NCI-H146 (cell line): ENCODE results near the gene HSPH1.

Source experiments
- DNase-seq: peaks from one replicate; lab custom pipeline; 2025; lab: John Stamatoyannopoulos, UW

Gene HSPH1

DNA sequence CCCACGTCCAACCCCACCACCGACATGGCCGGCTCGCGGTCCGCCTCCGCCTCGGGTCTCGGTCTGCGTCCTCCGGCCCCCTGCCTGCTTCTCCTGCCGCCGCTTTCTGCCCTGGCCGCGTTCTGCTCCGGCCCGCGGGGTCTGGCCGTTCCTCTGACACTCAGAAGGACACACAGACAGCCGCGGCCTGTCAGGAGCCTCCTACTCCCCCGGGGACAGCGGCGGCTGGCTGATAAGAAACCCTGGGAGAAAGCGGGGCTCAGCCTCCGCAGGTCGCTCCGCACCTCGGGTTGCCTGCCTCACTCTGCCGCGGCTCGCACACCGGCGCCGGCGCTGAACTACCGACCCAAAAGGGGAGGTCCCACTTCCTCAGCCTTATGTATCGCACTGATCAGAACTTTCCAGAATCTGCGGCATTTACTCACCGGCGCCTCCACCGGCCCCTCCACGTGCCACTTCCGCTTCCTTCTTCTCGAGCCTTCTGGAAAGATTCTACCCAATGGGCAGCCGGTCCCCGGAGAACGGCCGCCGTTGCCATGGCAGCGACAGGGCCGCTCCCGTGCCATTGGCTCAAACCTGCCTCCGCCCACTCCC is at the start of gene HSPH1:
HSPH1 (minus strand) TSS at position 348 of the 594 bp plus-strand sequence; CDS start at position 26, 322 bp downstream.
- peak; percentile 96 for DNase-seq

GRCh38 chr13:31209841-31210210 is 48.1 kb upstream of the HSPH1 start:
- no peak for DNase-seq

- peak; percentile 4 for DNase-seq
Measured at GRCh38 chr13:31209172-31209840, 47.6 kb upstream of the HSPH1 start.

DNA sequence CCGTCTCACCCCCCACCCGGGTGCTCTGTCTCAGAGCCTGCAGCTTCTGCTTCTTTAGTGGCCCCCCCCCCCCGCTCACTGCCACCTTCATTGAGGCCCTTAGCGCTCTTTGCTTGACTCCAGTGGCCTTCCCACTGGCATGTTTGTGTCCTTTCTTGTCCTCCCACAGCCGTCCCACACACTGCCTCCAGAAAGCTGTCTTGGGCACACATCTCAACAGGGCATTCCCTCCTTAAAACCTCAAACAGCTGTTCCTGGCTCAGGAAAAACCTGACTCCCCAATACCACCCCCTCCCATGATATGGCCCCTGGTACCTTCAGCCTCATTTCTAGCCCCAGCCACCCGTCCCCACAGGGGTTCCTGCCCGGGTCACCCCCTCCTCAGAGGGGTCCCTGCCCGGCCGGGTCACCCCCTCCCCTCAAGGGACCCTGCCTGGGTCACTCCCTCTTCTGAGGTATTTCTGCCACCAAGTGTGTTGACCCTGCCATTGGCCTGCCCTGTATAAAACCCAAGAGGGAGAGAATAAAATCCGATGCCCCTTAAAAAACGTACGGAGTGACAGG is 46.9 kb upstream of the HSPH1 start:
- no peak for DNase-seq

- DNase-seq: no peak
Measured at GRCh38 chr13:31207661-31208552, 46.2 kb upstream of the HSPH1 start.

- DNase-seq: no peak
Measured at GRCh38 chr13:31204592-31204991, 42.9 kb upstream of the HSPH1 start.

GRCh38 chr13:31201341-31202031 is 39.8 kb upstream of the HSPH1 start:
- DNase-seq: no peak

- DNase-seq: peak; percentile 44
Measured at GRCh38 chr13:31200637-31200971, 38.9 kb upstream of the HSPH1 start.

DNA sequence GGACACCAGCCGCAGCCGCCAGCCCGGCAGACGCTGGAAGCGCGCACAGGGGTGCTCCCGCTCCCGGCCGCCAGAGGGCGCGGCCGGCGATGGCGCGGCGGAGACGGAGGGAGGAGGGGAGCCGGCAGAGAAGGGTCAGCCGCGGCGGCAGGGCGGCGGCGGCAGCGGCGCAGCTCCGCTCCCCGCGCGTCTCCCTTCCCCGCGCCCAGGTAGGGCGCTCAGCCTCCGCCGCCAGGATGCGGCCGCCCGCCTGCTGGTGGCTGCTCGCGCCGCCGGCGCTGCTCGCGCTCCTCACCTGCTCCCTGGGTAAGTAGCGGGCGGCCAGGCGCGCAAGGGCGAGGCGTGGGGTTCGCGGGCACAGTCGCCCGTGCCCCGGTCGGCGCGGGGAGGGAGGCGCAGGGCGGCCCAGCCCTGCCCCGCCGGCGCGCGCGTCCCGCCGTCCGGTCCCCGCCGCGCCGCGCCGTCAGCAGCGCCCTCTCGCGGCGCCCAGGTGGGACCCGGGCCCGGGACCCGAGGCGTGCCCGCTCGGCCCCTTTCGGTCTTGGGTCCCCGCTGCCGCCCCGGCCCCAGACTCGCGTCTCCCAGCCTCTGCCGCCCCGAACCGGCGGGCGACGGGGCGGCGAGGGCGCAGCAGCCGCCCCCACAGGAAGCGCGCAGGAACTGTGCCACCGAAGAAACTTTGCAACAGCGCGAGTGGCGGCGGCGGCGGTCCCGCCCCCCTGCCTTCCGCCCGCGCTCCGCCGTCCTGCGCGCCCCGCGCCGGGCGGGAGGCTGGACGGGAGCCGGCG is 38.3 kb upstream of the HSPH1 start, which contains the start of gene B3GLCT:
B3GLCT (plus strand) TSS at position 127 of the 788 bp plus-strand sequence; CDS start at position 237, 110 bp downstream.
- peak; percentile 74 for DNase-seq

GRCh38 chr13:31199527-31199848 is 37.8 kb upstream of the HSPH1 start:
- no peak for DNase-seq

DNA sequence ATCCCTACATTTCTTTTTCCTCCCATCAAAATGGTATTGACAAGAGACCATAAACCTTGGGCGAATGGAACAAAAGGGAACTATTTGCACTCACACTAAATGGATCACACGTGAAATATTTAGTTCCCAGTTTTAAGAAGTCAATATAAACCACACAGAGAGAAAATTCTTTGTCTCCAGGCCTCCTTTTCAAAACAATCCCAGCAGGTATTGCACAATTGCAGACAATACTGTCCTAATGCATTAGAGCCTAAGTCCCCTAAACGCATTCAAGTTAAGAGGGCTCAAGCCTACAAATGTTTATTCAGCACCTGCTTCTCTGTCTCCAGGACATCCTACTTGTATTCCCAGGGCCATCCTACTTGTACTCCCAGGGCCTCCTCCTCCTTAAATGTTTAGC is 36.8 kb upstream of the HSPH1 start:
- DNase-seq: no peak

DNA sequence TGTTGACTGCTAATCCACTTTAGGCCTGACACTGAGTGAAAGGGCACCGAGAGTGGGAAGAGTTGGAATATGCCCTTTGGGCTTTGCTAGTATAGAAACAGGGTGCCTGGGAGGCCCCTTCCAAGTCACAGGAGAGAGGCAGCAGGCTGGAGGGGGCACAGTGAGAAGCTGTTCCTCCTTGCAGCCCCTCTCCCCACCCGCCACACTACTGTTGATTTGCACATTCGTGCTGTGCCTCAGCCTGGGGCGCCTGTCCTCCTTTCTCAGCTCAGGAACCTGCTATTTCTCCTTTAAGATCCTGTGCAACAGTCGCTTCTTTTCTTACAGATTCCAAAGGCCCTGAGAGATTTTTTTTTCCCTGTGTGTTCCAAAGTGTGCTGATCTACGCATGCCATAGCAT is 35.3 kb upstream of the HSPH1 start:
- no peak for DNase-seq

- DNase-seq: no peak
Measured at GRCh38 chr13:31195616-31196015, 33.9 kb upstream of the HSPH1 start.

GRCh38 chr13:31192306-31192705 is 30.6 kb upstream of the HSPH1 start:
- DNase-seq: no peak

GRCh38 chr13:31191748-31192147 is 30.0 kb upstream of the HSPH1 start:
- no peak for DNase-seq

DNA sequence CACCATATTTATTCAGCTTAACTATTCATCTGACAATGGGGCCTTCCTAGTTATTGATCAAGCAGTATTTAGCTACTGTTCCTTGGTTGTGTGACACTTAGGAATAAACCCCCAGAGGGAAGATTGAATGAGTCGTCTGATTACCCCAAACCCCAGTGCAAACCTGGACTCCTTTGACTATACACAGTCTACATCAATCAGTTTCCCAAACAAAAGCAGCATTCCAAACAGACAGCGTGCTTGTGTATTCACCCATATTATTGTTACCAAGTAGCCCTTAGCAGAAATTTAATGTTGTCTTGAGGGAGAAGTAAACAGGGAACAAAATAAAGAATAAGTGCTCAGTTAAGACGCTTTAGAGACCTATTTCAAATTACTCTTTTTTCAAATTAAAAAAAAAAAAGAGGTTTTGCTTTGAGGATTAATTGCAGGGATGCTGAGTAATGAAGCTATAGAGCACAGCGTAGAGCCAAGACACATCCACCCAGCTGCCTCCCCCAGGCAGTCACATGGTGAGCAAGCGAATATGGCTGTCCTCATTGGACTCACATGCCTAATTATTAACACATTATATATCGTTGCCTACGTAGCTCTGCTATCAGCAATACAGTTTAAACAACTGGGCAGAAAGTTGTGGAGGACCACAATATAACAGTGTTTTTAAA is 23.4 kb upstream of the HSPH1 start:
- DNase-seq: no peak

DNA sequence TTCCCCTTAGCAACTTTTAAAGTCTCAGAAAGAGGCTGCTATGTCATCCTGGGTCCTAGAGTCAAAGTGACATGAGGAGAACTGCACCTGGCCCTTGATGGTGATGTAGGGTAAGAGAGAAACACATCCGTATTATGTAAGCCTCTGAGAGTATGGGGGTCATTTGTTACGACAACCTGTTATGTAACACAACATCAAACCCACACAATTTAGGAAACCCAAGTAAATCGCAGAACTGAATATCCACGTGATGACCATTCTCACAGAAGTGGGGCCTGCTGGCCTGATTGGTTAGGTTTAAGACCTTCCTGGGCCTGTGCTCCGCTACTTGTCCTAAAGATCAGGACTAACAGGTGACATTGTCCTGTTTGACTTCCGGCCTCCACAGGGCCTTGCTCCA is 22.7 kb upstream of the HSPH1 start:
- no peak for DNase-seq

DNA sequence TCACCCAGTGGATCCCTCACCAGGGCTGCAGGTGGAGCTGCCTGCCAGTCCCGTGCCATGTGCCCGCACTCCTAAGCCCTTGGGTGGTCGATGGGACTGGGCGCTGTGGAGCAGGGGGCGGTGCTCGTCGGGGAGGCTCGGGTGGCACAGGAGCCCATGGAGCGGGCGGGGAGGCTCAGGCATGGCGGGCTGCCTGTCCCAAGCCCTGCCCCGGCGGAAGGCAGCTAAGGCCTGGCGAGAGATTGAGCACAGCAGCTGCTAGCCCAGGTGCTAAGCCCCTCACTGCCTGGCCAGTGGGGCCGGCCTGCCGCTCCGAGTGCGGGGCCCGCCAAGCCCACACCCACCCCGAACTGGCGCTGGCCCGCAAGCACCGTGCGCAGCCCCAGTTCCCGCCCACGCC is 21.3 kb upstream of the HSPH1 start:
- DNase-seq: no peak

GRCh38 chr13:31179754-31180153 is 18.1 kb upstream of the HSPH1 start:
- DNase-seq: no peak

DNA sequence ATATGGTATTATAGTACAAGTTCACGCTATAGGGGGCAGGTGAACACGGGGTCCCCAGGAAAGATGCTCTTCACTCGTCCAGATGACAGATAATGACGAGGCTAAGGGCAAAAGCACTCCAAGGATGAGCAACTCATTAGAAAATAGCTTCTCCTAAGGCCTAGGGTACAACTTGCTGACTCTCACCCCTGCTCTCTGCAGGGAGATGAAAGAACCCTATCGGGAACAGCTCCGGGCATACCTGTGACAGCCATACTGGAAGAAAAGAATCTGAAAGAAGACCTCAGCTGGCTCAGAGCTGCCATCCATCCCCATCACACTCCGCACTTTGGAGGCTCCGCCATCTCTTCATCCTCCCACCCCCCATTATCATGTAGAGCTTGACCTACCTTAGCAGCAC is 17.5 kb upstream of the HSPH1 start:
- DNase-seq: no peak
